ENCODE data around the gene SAMD4A. TPM values are rescaled to one million over a fixed set of nuclear protein-coding genes. Genes with fewer than 3 reads are reported as not detected.

Gene SAMD4A
- total RNA-seq, 1 experiment from 2014 or later = 9.6 TPM

GRCh38 chr14:54702014-54702491 lies 135.1 kb downstream of the SAMD4A start:
- H2BK5ac ChIP-seq (ENCODE audit: insufficient read length, low read length) = no peak overlapping the region
- WGBS (ENCODE audit: extremely low coverage, insufficient read length, low lambda C conversion rate) = no CpG with 5 or more reads among the region's 12 CpGs
- H3K14ac ChIP-seq (ENCODE audit: insufficient read depth, low read length) = no peak overlapping the region
- H3K9me3 Mint-ChIP-seq = no peaks in the 10 kb centered on the region
- H3K9ac ChIP-seq (ENCODE audit: extremely low read depth, insufficient read length, low read length) = no peak overlapping the region
- no peak overlapping the region for H2BK15ac ChIP-seq (ENCODE audit: low read depth, low read length)
- no peak overlapping the region for H3T11ph ChIP-seq (ENCODE audit: low read length)
- no peaks in the 10 kb centered on the region for H3K23me2 ChIP-seq (ENCODE audit: insufficient read length, low read depth, low read length, poor library complexity, severe bottlenecking)
- no peak overlapping the region for H4K91ac ChIP-seq (ENCODE audit: insufficient read length, low read depth, low read length)
- H3K27ac ChIP-seq (ENCODE audit: insufficient read length, low read depth, low read length) = no peak overlapping the region
- H3K4me2 ChIP-seq (ENCODE audit: insufficient read depth, insufficient read length, low read length) = no peak overlapping the region
- no peaks in the 10 kb centered on the region for H3K27me3 ChIP-seq (ENCODE audit: insufficient read depth, low read length)
- H2AFZ ChIP-seq (ENCODE audit: low read length) = no peak overlapping the region
- no peak overlapping the region for H2AK5ac ChIP-seq (ENCODE audit: insufficient read length, low read length)
- no peaks in the 10 kb centered on the region for H3K27me3 Mint-ChIP-seq (ENCODE audit: low read depth)
- no peak overlapping the region for H3K4ac ChIP-seq (ENCODE audit: low read depth, low read length)
- H3K79me2 ChIP-seq (ENCODE audit: insufficient read depth, low read length) = no peaks in the 10 kb centered on the region
- no peak overlapping the region for H3K18ac ChIP-seq (ENCODE audit: insufficient read length, low read depth, low read length)
- H3K4me3 Mint-ChIP-seq = no peak overlapping the region
- H2BK120ac ChIP-seq (ENCODE audit: low read depth, low read length, poor library complexity, severe bottlenecking) = no peak overlapping the region
- H3K27ac Mint-ChIP-seq = no peak overlapping the region
- H4K20me1 ChIP-seq (ENCODE audit: control insufficient read depth, insufficient read depth, insufficient read length) = no peaks in the 10 kb centered on the region
- H4K5ac ChIP-seq (ENCODE audit: insufficient read length, low read depth, low read length) = no peak overlapping the region
- H3K9me3 ChIP-seq (ENCODE audit: control insufficient read depth, low read depth, low read length) = no peaks in the 10 kb centered on the region
- no peak overlapping the region for H2BK12ac ChIP-seq (ENCODE audit: insufficient read length, low read depth, low read length)
- H3K4me1 Mint-ChIP-seq = peaks cover 10 to 11% of the 10 kb centered on the region in 2 experiments
- peaks cover 0 to 2% (median 0%) of the 10 kb centered on the region in 3 experiments; a peak in 1 of 7 replicates for H3K36me3 Mint-ChIP-seq (ENCODE audit: insufficient read depth in 1 of 3, low read depth in 3 of 3)
- TF ChIP-seq CTCF (conservative IDR thresholded peaks at IDR 0.05) = no peak
- H3K4me1 ChIP-seq (ENCODE audit: insufficient read depth, low read length) = no peaks in the 10 kb centered on the region
- no peaks in the 10 kb centered on the region for H3K79me1 ChIP-seq (ENCODE audit: insufficient read depth, low read depth, low read length, poor library complexity, severe bottlenecking)
- H3K23ac ChIP-seq (ENCODE audit: insufficient read length, low read depth, low read length) = no peak overlapping the region
- no peak overlapping the region for H4K8ac ChIP-seq (replicated peaks; ENCODE audit: insufficient read length, low read depth, low read length)
- H3K56ac ChIP-seq (ENCODE audit: insufficient read length, low read depth, low read length) = no peak overlapping the region
- no peak overlapping the region for H2BK20ac ChIP-seq (ENCODE audit: low read depth, low read length, poor library complexity, severe bottlenecking)
- DNase-seq = no peak
